GM12872 (cell line): Measurements from ENCODE around the gene GORASP1.

Experiments
- TF ChIP-seq, protein P1 (sequence below): IDR thresholded peaks from 3 replicates; pipeline ENCODE4 v1.5.1; 2011; ENCODE audit warnings: low read depth, mild to moderate bottlenecking, low read length, moderate library complexity; ENCODE audit not compliant: insufficient read depth

GORASP1 gene

DNA sequence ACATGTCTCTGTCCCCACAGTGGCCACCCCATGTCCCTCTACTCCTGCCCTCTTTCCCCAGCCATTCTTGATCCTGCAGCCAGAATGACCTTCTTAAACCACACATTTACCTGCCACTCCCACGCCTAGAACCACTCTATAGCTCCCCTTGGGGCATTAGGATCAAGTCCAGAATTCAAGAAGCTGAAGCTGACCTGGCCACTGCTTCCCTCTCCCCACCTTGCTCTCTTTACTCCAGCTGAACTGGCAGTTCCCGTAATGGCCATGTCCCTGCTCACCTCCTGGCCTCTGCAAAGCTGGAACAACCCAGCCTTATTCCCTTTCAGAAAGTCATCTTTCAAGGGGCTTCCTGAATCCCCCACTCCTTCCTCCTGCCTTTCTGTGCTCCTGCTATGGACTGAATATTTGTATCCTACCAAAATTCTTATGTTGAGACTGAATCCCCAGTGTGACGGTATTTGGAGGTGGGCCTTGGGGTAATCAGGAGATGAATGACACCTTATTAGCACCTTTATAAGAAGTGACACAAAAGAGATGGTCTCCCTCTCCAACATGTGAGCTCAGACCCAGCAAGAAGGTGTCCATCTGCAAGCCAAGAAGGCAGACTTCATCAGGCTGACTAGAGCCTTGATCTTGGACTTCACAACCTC is 42.2 kb upstream of the GORASP1 start:
- TF ChIP-seq, protein P1, sequence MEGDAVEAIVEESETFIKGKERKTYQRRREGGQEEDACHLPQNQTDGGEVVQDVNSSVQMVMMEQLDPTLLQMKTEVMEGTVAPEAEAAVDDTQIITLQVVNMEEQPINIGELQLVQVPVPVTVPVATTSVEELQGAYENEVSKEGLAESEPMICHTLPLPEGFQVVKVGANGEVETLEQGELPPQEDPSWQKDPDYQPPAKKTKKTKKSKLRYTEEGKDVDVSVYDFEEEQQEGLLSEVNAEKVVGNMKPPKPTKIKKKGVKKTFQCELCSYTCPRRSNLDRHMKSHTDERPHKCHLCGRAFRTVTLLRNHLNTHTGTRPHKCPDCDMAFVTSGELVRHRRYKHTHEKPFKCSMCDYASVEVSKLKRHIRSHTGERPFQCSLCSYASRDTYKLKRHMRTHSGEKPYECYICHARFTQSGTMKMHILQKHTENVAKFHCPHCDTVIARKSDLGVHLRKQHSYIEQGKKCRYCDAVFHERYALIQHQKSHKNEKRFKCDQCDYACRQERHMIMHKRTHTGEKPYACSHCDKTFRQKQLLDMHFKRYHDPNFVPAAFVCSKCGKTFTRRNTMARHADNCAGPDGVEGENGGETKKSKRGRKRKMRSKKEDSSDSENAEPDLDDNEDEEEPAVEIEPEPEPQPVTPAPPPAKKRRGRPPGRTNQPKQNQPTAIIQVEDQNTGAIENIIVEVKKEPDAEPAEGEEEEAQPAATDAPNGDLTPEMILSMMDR = no peak

- TF ChIP-seq, protein P1 = no peak
Measured at GRCh38 chr3:39149059-39149455, 41.6 kb upstream of the GORASP1 start.

DNA sequence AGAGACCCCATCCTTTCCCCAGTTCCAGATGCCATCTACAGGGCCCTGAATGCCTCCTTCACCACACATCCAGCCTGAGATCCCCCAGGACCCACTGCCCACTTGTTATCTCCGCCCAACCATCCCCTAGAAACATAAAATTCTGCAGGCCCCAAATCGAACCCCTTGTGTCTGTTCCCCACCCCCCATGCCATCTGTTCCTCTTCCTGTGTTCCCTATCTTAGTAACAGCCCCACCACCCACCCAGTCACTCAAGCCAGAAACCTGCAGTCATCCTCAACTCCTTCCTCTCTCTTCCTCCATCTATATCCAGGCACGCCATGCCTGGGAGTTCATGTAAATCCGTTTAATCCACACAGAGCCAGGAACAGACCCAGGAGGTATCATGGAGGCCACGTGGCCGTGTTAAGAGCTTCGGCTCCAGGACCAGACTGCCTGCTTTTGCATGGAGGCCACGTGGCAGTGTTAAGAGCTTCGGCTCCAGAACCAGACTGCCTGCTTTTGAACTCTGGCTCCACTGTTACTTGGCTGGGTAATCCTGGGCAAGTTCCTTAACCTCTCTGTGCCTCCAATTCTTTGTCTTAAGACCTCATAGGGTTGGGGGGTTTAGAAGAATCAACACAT is 41.1 kb upstream of the GORASP1 start:
- TF ChIP-seq, protein P1 = no peak

DNA sequence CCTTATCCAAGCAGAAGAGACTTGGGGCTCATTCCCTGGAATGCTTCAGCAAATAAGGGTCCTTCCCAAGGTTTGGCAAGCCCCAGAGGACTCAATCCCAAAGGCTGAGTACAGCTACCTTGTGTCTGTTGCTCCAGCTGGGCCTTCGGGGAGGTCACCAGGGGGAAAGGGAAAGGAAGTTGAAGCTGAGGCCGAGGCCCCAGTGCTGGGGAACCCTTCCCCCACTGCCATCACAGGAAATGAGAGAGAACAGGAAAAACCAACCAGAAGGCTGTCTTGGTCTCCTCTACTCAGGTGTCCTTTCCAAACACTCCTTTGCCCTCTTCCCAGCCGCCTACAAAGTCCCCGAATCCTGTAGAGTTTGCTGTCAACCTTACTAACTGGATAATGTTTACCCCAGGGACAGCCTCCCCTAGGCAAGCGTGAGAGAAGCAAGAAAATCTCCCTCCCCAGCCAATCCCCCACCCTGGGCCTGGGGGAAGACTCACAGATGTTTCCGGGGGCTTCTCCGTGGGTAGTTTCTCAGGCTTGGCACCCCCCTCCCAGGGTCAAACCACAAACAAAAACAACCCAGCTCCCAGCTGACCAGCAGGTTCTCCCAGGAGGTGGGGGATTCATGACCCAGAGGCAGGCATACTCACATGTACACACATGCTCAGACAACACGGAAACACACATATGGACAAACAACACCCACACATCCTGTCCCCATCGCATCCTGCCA is 40.4 kb upstream of the GORASP1 start:
- TF ChIP-seq, protein P1 = no peak

DNA sequence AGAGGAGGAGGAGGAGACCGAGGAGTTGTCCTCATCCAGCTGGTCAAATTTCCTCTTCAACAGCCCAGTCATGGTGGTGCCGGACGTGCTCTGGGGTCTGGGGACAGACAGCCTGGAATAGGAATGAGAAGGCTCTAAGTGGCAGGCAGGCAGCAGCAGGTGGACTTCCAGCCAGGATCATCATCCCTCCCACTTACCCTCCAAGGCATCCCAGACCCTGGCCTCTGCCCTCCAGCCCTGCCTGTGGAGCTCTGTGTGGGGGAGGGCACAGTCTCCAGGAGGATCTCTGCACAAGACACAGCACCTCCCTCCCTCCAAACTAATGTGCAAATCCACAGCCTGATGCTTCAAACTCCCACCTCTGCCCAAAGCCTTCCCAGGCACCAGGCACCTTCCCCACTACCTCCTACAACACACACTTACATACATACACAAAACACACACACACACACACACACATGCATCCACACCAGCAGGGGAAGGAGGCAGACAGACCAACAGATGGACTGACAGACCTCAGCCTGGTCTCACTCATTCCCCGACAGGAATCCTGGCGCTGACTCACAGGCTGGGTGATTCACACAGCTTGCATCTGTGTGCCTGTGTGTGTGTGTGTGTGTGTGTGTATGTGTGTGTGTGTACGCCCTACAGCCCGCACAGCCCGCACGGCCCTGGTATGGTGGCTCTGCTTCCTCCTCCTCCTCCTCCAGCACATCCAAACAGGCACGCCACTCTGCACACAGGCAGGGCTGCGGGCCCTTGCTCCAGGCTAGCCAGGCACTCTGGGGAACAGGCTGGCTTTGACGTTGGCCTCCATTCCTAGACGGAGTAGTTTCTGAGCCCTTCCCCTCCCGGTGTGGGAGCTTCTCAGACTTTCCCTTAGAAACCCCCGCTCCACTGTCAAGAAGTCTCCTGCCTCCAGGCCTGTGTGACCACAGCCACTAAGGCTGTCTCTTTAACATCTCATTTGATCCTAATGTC is 39.5 kb upstream of the GORASP1 start:
- TF ChIP-seq, protein P1 = no peak

DNA sequence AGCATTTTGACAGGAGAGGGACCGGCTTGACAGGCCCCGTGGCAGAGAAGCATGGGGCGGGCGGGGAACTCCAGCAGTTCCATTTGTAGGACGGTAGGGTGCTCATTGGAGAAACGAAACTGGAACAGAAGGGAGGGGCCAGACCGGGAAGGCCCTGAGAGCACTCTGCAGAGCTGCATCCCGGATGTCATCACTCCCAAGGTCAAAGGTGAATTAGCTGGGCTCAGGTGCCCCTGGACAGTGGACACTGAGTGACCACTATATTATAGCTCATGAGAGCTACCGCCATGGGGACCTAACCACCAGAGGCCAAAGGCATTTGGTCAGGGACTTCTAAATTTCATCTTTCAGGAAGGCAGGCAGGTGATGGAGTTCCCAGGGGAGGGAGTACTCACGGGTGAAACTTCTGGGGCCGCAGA is 38.7 kb upstream of the GORASP1 start:
- TF ChIP-seq, protein P1 = 0 out of 3 replicates have a peak, but pooled peaks have one; percentile 8
